Measurements from ENCODE around the gene ICAM1.

ICAM1 gene

GRCh38 chr19:10295305-10295846, 24.5 kb downstream of the ICAM1 start:
- DNase-seq: peak; percentile 83 to 84

GRCh38 chr19:10295847-10296591, 25.1 kb downstream of the ICAM1 start:
- DNase-seq: no peak

- no peak for DNase-seq
These were observed 28.9 kb downstream of the ICAM1 start for GRCh38 chr19:10299545-10300458.

- DNase-seq: peak in 1 of 2 donors; percentile 56
These were observed 34.4 kb downstream of the ICAM1 start for GRCh38 chr19:10305139-10305806.

- no peak for DNase-seq
These were observed 35.4 kb downstream of the ICAM1 start for GRCh38 chr19:10306327-10306726.

- no peak for DNase-seq
These were observed 38.5 kb downstream of the ICAM1 start, which contains the start of gene ZGLP1 for GRCh38 chr19:10309423-10309822. TSS of gene ZGLP1 (minus strand) at chr19:10309815.

GRCh38 chr19:10315335-10316214, 44.7 kb downstream of the ICAM1 start, which contains the start of gene FDX2:
TSS of gene FDX2 (minus strand) at chr19:10316015. CDS start at chr19:10315996, 19 bp downstream.
- DNase-seq: peak; percentile 89 to 92

- DNase-seq: no peak
These were observed 45.5 kb downstream of the ICAM1 start for GRCh38 chr19:10316229-10317044.

- no peak for DNase-seq
These were observed 46.3 kb downstream of the ICAM1 start for GRCh38 chr19:10317045-10317856.

GRCh38 chr19:10317857-10318462, 47.0 kb downstream of the ICAM1 start:
- DNase-seq: no peak

GRCh38 chr19:10318807-10319682, 48.1 kb downstream of the ICAM1 start:
- no peak for DNase-seq

- no peak for DNase-seq
These were observed 49.9 kb downstream of the ICAM1 start for GRCh38 chr19:10320602-10321416.

GRCh38 chr19:10321417-10321797, 50.5 kb downstream of the ICAM1 start:
- DNase-seq: no peak

- no peak for DNase-seq
These were observed 51.2 kb downstream of the ICAM1 start for GRCh38 chr19:10321874-10322835.

GRCh38 chr19:10325732-10326131, 54.8 kb downstream of the ICAM1 start:
- no peak for DNase-seq

- DNase-seq: no peak
These were observed 56.9 kb downstream of the ICAM1 start for GRCh38 chr19:10327793-10328192.

All from CD4-positive, alpha-beta T cell treated with Interleukin-1 beta for 1 hour (primary cell).